A549 (cell line): ENCODE data around the gene TYK2. TPM values are rescaled to one million over a fixed set of nuclear protein-coding genes. Genes with fewer than 3 reads are reported as not detected.

ENCODE experiments used
- ATAC-seq, 2 experiments: fragments of 200-7000 bp in 1 of 2; fragments of >200 bp in 1 of 2; cut with Nextera tagmentation in 1 of 2; cut with Tn5 transposase in 1 of 2; 3 replicates each; pipeline versions ENCODE4 v1.8.0 to v1.9.1; 2018 to 2020; ENCODE audit warnings: mild to moderate bottlenecking in 1 of 2, moderate library complexity in 1 of 2
- CTCF ChIA-PET: fragments of 300-600 bp; sonication (Branson Sonifier 250); formaldehyde crosslinking; extraction: SDS; loops from one replicate; lab custom pipeline; 2021; ENCODE audit warnings: antibody characterized with exemption, inconsistent platforms; lab: Yijun Ruan, JAX
- POLR2A ChIA-PET: fragments of 350-600 bp; formaldehyde crosslinking; extraction: SDS; loops from one replicate; lab custom pipeline; 2021; ENCODE audit warnings: antibody characterized with exemption, inconsistent platforms; lab: Yijun Ruan, JAX
- DNase-seq, 2 experiments: peaks; one replicate each; pipeline versions ENCODE4 v3.0.0 to v3.0.0-alpha.2; 2011 to 2016; ENCODE audit warnings: low read depth in 1 of 2, low spot score in 1 of 2
- FAIRE-seq: peaks from 2 replicates; lab custom pipeline; 2011; peaks lifted over from hg19 to GRCh38; lab: Jason Lieb, UNC
- H3K27ac ChIP-seq, 2 experiments: fragments of >200 bp; sonication (Bioruptor Twin); formaldehyde crosslinking; 3 replicates each; pipeline ENCODE4 v1.5.1; 2016 to 2017
- H3K4me1 ChIP-seq: fragments of >200 bp; sonication (Bioruptor Twin); formaldehyde crosslinking; 3 replicates; pipeline ENCODE4 v1.6.1; 2016
- H3K4me2 ChIP-seq: fragments of >200 bp; sonication (Bioruptor Twin); formaldehyde crosslinking; 3 replicates; pipeline ENCODE4 v1.6.1; 2016
- H3K4me3 ChIP-seq: fragments of >200 bp; sonication (Bioruptor Twin); formaldehyde crosslinking; 3 replicates; pipeline ENCODE4 v1.5.1; 2016
- H3K9me3 ChIP-seq: fragments of >200 bp; sonication (Bioruptor Twin); formaldehyde crosslinking; 3 replicates; pipeline ENCODE4 v1.6.1; 2016
- CBX2 ChIP-seq: fragments of 200-600 bp; sonication (generic); IDR thresholded peaks from 2 replicates; pipeline ENCODE4 v1.6.1; 2016; ENCODE audit warnings: low read depth, mild to moderate bottlenecking, borderline replicate concordance
- CBX8 ChIP-seq: fragments of 200-600 bp; sonication (generic); IDR thresholded peaks from 2 replicates; pipeline ENCODE4 v1.6.1; 2016
- CHD4 ChIP-seq: fragments of 200-600 bp; sonication (generic); IDR thresholded peaks from 2 replicates; pipeline ENCODE4 v1.6.1; 2016; ENCODE audit warnings: antibody characterized with exemption, mild to moderate bottlenecking, borderline replicate concordance
- EHMT2 ChIP-seq: fragments of 200-600 bp; sonication (generic); IDR thresholded peaks from 2 replicates; pipeline ENCODE4 v1.6.1; 2016; ENCODE audit warnings: antibody characterized with exemption, low read depth, mild to moderate bottlenecking, moderate library complexity
- ESRRA ChIP-seq: fragments of 150-350 bp; IDR thresholded peaks from 2 replicates; pipeline ENCODE4 v1.6.1; 2014; ENCODE audit warnings: mild to moderate bottlenecking, low read length, borderline replicate concordance
- FOXS1 ChIP-seq: fragments of 250-450 bp; sonication (Bioruptor Pico); IDR thresholded peaks from 2 replicates; pipeline ENCODE4 v1.5.0; 2020; ENCODE audit warnings: mild to moderate bottlenecking, moderate library complexity
- HDAC2 ChIP-seq: fragments of 200-600 bp; sonication (generic); IDR thresholded peaks from 2 replicates; pipeline ENCODE4 v1.6.1; 2016
- HOXB13 ChIP-seq: fragments of 250-450 bp; sonication (Bioruptor Pico); IDR thresholded peaks from 2 replicates; pipeline ENCODE4 v1.5.0; 2020; ENCODE audit warnings: low read depth, mild to moderate bottlenecking, moderate library complexity
- HOXB5 ChIP-seq: fragments of 250-450 bp; sonication (Bioruptor Pico); IDR thresholded peaks from 2 replicates; pipeline ENCODE4 v1.5.0; 2020; ENCODE audit warnings: mild to moderate bottlenecking, moderate library complexity
- JUNB ChIP-seq: fragments of >200 bp; sonication (Bioruptor Twin); formaldehyde crosslinking; IDR thresholded peaks from 2 replicates; pipeline ENCODE4 v1.6.1; 2016
- PHF8 ChIP-seq: fragments of 200-600 bp; sonication (generic); IDR thresholded peaks from 2 replicates; pipeline ENCODE4 v1.6.1; 2016; ENCODE audit warnings: low read depth, mild to moderate bottlenecking, antibody characterized with exemption, moderate library complexity, borderline replicate concordance
- POLR2A ChIP-seq: IDR thresholded peaks from 2 replicates; pipeline ENCODE4 v1.6.1; 2012; ENCODE audit warnings: mild to moderate bottlenecking, low read length
- RARB ChIP-seq: fragments of 250-450 bp; sonication (Bioruptor Pico); IDR thresholded peaks from 2 replicates; pipeline ENCODE4 v1.8.0; 2021; ENCODE audit warnings: mild to moderate bottlenecking, moderate library complexity
- RCOR1 ChIP-seq: fragments of 150-350 bp; IDR thresholded peaks from 2 replicates; pipeline ENCODE4 v1.6.1; 2014; ENCODE audit warnings: antibody characterized with exemption, low read length, low read depth
- RNF2 ChIP-seq: fragments of 200-600 bp; sonication (generic); IDR thresholded peaks from 2 replicates; pipeline ENCODE4 v1.6.1; 2016; ENCODE audit warnings: low read depth, mild to moderate bottlenecking, antibody characterized with exemption, moderate library complexity, borderline replicate concordance
- TP53 ChIP-seq: fragments of 250-450 bp; sonication (Bioruptor Pico); IDR thresholded peaks from 2 replicates; pipeline ENCODE4 v1.5.0; 2021; ENCODE audit warnings: mild to moderate bottlenecking, moderate library complexity
- ZNF302 ChIP-seq: fragments of 250-450 bp; sonication (Bioruptor Pico); IDR thresholded peaks from 2 replicates; pipeline ENCODE4 v1.9.0; 2021; ENCODE audit warnings: inconsistent platforms, mild to moderate bottlenecking, moderate library complexity
- ZSCAN20 ChIP-seq: fragments of 250-450 bp; sonication (Bioruptor Pico); IDR thresholded peaks from 2 replicates; pipeline ENCODE4 v1.8.0; 2022; ENCODE audit warnings: mild to moderate bottlenecking, moderate library complexity
- WGBS: methylation state at CpG from one replicate; pipeline ENCODE4 v1.1.6; 2017; ENCODE audit errors: missing lambda C conversion rate; 5-methylcytosine and 5-hydroxymethylcytosine counted together
- polyA plus RNA-seq, 4 experiments: library from polyadenylated mRNA; depleted of rRNA in 3 of 4; stranded (reverse); fragments of >200 nt; fragmentation: RNase III in 1 of 4; extraction: RNeasy Plus Mini Kit Qiagen cat#74134 plus additional on column Dnase treatment in 1 of 4; gene quantifications; 2 replicates in 3 of 4; 3 replicates in 1 of 4; pipeline ENCODE4 v1.2.3, GENCODE V29; 2011 to 2017
- TF ChIP-seq, protein P1 (sequence below): fragments of >200 bp; sonication (Bioruptor Twin); formaldehyde crosslinking; IDR thresholded peaks from 2 replicates; pipeline ENCODE4 v1.6.1; 2016
- TF ChIP-seq, protein P2 (sequence below): IDR thresholded peaks from 2 replicates; pipeline ENCODE4 v1.6.1; 2012
- TF ChIP-seq, protein P3 (sequence below): IDR thresholded peaks from 2 replicates; pipeline ENCODE4 v1.6.1; 2012

Gene TYK2
- polyA plus RNA-seq, 2 of the 4 experiments (the other 2 are of a cell fraction): 17.0 to 57.1 TPM

DNA sequence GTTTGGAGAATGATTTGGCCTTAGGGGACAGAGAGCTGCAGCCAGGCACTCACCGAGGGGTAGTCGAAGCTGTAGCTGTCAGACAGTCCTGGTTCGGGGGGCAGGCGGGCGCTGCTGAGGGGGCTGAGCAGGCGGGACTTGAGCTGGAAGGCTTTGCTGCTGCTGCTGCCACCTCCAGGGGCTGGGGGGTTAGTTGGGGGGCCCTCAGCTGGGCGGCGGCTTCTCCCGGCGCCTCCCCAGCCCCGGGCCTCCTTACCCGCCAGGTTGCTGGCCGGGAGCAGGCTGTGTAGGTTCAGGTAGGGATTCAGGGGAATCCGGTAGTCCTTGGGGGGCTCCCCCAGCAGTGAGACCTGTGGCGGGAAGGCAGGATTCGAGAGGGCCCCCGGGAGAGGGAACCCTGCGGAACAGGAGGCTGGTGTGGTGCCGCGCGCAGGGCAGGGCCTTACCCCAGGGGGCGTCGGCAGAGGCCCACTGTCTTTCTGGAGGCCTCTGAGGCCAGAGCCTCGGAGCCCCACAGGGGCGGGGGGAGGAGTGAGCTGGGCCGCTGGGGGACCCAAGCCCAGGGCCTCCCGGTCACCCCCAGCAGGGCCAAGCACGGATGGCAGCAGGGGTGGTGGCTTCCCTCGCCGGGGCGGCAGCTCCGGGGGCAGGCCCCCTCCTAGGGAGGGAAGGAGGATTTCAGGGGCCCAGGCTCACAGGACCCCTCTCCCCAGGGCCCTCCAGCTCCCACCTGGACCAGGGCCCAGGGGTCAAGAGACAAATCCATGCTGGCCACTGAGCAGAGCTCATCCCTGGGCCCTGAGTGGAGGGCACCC lies 59.6 kb downstream of the TYK2 start:
- TF ChIP-seq JUNB: no peak
- TF ChIP-seq CHD4: no peak
- TF ChIP-seq ZSCAN20 (CRISPR knock-in tag): no peak
- no peak for TF ChIP-seq HOXB5 (CRISPR knock-in tag)
- TF ChIP-seq RCOR1: no peak
- no peak for TF ChIP-seq TP53 (CRISPR knock-in tag)
- no peak for TF ChIP-seq HOXB13 (CRISPR knock-in tag)
- 89% methylated on average over 12 of the region's 32 CpGs for WGBS
- ATAC-seq (0 out of 6 replicates have a peak, but pooled peaks of 1 of the 2 experiments have one; percentile 7), FAIRE-seq (no peak), DNase-seq (no peak)
- ChIA-PET CTCF (interaction anchor here (0.8 to 1.6 kb wide), 3 partner anchors 27 to 84 kb away, joined by 3 to 4 read pairs (median 3); no protein-coding TSS in a partner anchor), POLR2A (interaction anchor here (0.7 kb wide), 1 partner anchor 14 kb away, joined by 3 read pairs; no protein-coding TSS in a partner anchor)
- H3K27ac ChIP-seq: no peak overlapping the region
- no peak overlapping the region for H3K4me2 ChIP-seq
- H3K9me3 ChIP-seq: no peaks in the 10 kb centered on the region
- no peak overlapping the region for H3K4me3 ChIP-seq
- peaks cover 8% of the 10 kb centered on the region for H3K4me1 ChIP-seq

DNA sequence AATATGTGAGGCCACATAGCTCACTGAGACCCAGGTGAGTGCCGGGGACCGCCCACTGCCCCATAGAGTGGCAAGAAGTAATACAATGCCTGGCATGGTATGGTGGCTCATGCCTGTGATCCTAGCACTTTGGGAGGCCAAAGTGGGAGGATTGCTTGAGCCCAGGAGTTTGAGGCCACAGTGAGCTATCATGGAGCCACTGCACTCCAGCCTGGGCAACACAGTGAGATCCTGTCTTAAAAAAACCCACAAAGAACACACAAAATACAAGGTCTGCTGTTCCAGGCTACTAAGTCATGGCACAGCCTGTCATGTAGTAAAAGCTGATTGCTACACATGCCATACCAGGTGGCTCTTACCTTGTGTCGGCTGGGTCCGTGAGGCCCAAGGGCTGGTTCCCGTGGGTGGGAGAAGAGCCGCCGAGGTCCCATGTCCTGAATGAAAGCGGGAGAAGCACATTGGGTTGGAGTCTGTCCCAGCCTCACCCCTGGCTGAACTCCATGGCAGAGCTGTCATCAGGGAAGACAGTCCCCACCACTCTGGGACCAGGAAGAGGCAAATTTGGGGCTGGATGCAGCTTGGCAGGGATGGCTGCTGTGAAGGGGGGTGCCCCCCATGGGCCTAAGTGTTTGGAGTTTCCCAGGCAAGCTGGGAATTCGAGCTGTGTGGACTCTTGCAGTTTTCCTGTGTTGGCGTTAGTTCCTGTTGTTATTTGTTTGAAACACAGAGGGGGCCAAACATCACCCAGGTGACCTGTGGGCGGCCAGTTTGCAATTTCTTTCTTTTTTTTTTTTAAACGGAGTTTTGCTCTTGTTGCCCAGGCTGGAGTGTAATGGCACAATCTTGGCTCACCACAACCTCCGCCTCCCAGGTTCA lies 61.3 kb downstream of the TYK2 start:
- Histone ChIP-seq H3K27ac (no peak overlapping the region), H3K4me1 (peaks cover 12% of the 10 kb centered on the region), H3K4me3 (no peak overlapping the region), H3K9me3 (no peaks in the 10 kb centered on the region), H3K4me2 (no peak overlapping the region)
- ChIA-PET POLR2A (interaction anchor here (0.7 to 1.4 kb wide), 2 partner anchors 13 to 15 kb away, joined by 4 to 6 read pairs; no protein-coding TSS in a partner anchor), CTCF (interaction anchor here (0.6 to 1.4 kb wide), 3 partner anchors 12 to 60 kb away, joined by 3 to 4 read pairs (median 3); no protein-coding TSS in a partner anchor)
- TF ChIP-seq HOXB13 (CRISPR knock-in tag) (no peak), RCOR1 (no peak), CBX2 (no peak), HDAC2 (no peak), RNF2 (no peak), FOXS1 (CRISPR knock-in tag) (no peak), CBX8 (no peak), RARB (CRISPR knock-in tag) (no peak), ESRRA (no peak), PHF8 (no peak), POLR2A (no peak), EHMT2 (no peak), ZNF302 (CRISPR knock-in tag) (no peak)
- TF ChIP-seq, protein P1, sequence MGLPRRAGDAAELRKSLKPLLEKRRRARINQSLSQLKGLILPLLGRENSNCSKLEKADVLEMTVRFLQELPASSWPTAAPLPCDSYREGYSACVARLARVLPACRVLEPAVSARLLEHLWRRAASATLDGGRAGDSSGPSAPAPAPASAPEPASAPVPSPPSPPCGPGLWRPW: no peak
- TF ChIP-seq, protein P2, sequence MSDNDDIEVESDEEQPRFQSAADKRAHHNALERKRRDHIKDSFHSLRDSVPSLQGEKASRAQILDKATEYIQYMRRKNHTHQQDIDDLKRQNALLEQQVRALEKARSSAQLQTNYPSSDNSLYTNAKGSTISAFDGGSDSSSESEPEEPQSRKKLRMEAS: no peak
- TF ChIP-seq, protein P3, sequence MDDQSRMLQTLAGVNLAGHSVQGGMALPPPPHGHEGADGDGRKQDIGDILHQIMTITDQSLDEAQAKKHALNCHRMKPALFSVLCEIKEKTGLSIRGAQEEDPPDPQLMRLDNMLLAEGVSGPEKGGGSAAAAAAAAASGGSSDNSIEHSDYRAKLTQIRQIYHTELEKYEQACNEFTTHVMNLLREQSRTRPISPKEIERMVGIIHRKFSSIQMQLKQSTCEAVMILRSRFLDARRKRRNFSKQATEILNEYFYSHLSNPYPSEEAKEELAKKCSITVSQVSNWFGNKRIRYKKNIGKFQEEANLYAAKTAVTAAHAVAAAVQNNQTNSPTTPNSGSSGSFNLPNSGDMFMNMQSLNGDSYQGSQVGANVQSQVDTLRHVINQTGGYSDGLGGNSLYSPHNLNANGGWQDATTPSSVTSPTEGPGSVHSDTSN: no peak
- ATAC-seq (no peak), FAIRE-seq (no peak), DNase-seq (no peak)
- 82% methylated on average over 6 of the region's 13 CpGs for WGBS
